Measurements from ENCODE around the gene MAGEE1. TPM values are rescaled to one million over a fixed set of nuclear protein-coding genes. Genes with fewer than 3 reads are reported as not detected.

The MAGEE1 gene
- total RNA-seq, 2 donors from 2014 or later, result 2.3 to 5.9 TPM

DNA sequence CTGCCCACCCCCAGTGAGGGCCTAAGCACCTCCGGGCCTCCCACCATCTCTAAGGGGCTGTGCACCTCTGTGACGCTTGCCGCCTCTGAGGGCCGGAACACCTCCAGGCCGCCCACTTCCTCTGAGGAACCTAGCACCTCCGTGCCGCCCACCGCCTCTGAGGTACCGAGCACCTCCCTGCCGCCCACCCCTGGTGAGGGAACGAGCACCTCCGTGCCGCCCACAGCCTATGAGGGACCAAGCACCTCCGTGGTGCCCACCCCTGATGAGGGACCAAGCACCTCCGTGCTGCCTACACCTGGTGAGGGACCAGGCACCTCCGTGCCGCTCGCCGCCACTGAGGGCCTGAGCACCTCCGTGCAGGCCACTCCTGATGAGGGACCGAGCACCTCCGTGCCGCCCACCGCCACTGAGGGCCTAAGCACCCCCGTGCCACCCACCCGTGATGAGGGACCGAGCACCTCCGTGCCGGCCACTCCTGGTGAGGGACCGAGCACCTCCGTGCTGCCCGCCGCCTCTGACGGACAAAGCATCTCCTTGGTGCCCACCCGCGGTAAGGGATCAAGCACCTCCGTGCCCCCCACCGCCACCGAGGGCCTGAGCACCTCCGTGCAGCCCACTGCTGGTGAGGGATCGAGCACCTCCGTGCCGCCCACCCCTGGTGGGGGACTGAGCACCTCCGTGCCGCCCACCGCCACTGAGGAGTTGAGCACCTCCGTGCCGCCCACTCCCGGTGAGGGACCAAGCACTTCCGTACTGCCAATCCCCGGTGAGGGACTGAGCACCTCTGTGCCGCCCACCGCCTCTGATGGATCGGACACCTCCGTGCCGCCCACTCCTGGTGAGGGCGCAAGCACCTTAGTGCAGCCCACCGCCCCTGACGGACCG lies 977 bp downstream of the MAGEE1 start:
- no peaks in the 10 kb centered on the region for H3K27me3 ChIP-seq
- WGBS, 2 donors, result 36% methylated on average over 5 of the region's 60 CpGs; no CpG with 5 or more reads in 1 of the 2 donors
- intact Hi-C loops (cut with DNase I), result no loop called here
- no peaks in the 10 kb centered on the region for H3K36me3 ChIP-seq (replicated peaks in 1 of 2; ENCODE audit: insufficient read depth in 1 of 2, low read depth in 2 of 2)
- peaks cover 5% of the 10 kb centered on the region for H3K4me1 ChIP-seq
- H3K27ac ChIP-seq, result peak overlapping the region in 3 of 4 donors; percentile 22 to 69 (median 62)
- no peaks in the 10 kb centered on the region for H3K9me3 ChIP-seq
- ATAC-seq, result peak; percentile 62
- peak overlapping the region; percentile 31 to 56 for H3K4me3 ChIP-seq
- TF ChIP-seq POLR2A (IDR thresholded peaks at IDR 0.05), result no peak
- TF ChIP-seq, protein P1, sequence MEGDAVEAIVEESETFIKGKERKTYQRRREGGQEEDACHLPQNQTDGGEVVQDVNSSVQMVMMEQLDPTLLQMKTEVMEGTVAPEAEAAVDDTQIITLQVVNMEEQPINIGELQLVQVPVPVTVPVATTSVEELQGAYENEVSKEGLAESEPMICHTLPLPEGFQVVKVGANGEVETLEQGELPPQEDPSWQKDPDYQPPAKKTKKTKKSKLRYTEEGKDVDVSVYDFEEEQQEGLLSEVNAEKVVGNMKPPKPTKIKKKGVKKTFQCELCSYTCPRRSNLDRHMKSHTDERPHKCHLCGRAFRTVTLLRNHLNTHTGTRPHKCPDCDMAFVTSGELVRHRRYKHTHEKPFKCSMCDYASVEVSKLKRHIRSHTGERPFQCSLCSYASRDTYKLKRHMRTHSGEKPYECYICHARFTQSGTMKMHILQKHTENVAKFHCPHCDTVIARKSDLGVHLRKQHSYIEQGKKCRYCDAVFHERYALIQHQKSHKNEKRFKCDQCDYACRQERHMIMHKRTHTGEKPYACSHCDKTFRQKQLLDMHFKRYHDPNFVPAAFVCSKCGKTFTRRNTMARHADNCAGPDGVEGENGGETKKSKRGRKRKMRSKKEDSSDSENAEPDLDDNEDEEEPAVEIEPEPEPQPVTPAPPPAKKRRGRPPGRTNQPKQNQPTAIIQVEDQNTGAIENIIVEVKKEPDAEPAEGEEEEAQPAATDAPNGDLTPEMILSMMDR (IDR thresholded peaks at IDR 0.05), result no peak
- DNase-seq, result peak; percentile 6 to 32 (median 18)

DNA sequence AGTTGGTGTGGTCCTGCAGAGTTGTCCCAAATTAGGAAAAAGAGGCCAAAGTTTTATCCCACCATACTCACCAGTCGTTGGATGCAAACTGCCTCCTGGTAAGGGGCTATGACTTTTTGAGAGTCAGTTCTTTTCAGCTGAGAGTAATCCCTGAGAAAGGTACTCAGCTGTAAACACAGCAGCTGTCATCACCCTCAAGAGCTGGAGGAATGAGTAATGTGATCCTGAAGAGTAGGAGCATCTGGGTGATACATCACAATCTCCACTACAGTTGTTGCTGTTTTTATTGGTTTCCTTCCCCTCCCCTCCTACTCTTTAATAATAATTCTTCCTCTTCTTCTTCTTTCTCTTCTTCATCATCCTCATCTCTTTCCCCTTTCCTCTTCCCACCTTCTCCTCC lies 5.7 kb downstream of the MAGEE1 start:
- ATAC-seq, result no peak
- Histone ChIP-seq H3K27me3 (no peaks in the 10 kb centered on the region), H3K4me1 (peaks cover 5% of the 10 kb centered on the region), H3K9me3 (no peaks in the 10 kb centered on the region), H3K4me3 (no peak overlapping the region), H3K27ac (no peak overlapping the region), H3K36me3 (replicated peaks in 1 of 2; ENCODE audit: insufficient read depth in 1 of 2, low read depth in 2 of 2) (no peaks in the 10 kb centered on the region)
- TF ChIP-seq, protein P1 (IDR thresholded peaks at IDR 0.05), result no peak
- no peak for TF ChIP-seq POLR2A (IDR thresholded peaks at IDR 0.05)
- WGBS, 2 donors, result 80 to 82% methylated on average over 1 of the region's 1 CpG
- no peak for DNase-seq
- intact Hi-C loops (cut with DNase I), result no loop called here

DNA sequence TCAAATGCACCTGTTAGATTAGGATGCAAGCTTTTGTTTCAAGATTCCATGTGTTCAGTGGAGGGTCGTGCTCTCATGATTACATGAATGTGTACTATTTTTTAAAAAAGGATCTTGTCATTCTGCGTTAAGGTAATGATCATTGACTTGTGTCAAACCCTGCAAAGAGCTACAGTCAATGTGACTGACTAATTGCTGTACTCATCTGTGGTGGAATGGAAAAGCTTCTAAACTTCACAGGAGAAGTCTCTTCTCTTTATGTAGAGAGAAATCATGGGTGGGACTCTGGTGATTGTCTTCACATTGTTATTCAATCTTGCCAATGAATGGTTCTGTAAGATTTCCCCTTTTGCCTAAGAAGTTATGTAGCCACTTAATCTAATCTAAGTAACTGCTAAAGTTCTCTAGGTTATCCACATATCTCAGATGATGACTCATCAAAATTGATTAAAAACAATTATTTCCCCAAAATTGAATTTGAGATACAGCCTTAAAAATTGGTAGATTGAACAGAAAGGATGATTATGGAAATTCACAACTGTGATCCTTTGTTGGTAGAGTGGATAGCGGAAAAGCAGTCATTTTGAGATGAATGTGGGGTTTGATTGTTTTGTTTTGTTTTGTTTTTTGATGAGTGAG lies 6.7 kb downstream of the MAGEE1 start:
- DNase-seq (no peak), ATAC-seq (no peak)
- TF ChIP-seq, protein P1 (IDR thresholded peaks at IDR 0.05), result no peak
- TF ChIP-seq POLR2A (IDR thresholded peaks at IDR 0.05), result no peak
- intact Hi-C loops (cut with DNase I), result no loop called here
- 82 to 94% methylated on average over 3 of the region's 3 CpGs for WGBS, 2 donors
- H3K27ac ChIP-seq, result no peak overlapping the region
- H3K4me3 ChIP-seq, result no peak overlapping the region
- H3K36me3 ChIP-seq (replicated peaks in 1 of 2; ENCODE audit: insufficient read depth in 1 of 2, low read depth in 2 of 2), result no peaks in the 10 kb centered on the region
- peaks cover under 1% of the 10 kb centered on the region for H3K4me1 ChIP-seq
- H3K27me3 ChIP-seq, result no peaks in the 10 kb centered on the region
- no peaks in the 10 kb centered on the region for H3K9me3 ChIP-seq

DNA sequence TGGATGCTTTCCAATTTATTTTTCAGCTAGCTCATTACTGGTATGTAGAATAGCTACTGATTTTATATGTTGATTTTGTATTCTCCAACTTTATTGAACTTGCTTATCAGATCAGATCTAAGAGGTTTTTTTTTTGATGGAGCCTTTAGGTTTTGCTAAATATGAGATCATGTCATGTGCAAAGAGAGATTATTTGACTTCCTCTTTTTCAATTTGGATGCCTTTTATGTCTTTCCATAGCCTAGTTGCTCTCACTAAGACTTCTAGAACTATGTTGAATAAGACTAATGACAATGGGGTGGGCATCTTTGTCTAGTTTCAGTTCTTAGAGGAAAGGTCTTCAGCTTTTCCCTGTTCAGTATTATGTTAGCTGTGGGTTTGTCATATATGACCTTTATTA lies 11.7 kb downstream of the MAGEE1 start:
- Histone ChIP-seq H3K4me1 (no peaks in the 10 kb centered on the region), H3K4me3 (no peak overlapping the region), H3K27ac (no peak overlapping the region), H3K27me3 (no peaks in the 10 kb centered on the region), H3K36me3 (replicated peaks in 1 of 2; ENCODE audit: insufficient read depth in 1 of 2, low read depth in 2 of 2) (no peaks in the 10 kb centered on the region), H3K9me3 (no peaks in the 10 kb centered on the region)
- no peak for DNase-seq
- ATAC-seq, result no peak
- TF ChIP-seq POLR2A (IDR thresholded peaks at IDR 0.05), result no peak
- TF ChIP-seq, protein P1 (IDR thresholded peaks at IDR 0.05), result no peak
- intact Hi-C loops (cut with DNase I), result no loop called here
